ENCODE measurements around the gene ULK4. TPM values are rescaled to one million over a fixed set of nuclear protein-coding genes. Genes with fewer than 3 reads are reported as not detected.

ULK4 gene
- total and polyA plus RNA-seq, 2 of the 8 experiments (the other 6 are each of a cell fraction or from before 2014, with no cell fraction given), result 3.0 to 10.8 TPM

DNA sequence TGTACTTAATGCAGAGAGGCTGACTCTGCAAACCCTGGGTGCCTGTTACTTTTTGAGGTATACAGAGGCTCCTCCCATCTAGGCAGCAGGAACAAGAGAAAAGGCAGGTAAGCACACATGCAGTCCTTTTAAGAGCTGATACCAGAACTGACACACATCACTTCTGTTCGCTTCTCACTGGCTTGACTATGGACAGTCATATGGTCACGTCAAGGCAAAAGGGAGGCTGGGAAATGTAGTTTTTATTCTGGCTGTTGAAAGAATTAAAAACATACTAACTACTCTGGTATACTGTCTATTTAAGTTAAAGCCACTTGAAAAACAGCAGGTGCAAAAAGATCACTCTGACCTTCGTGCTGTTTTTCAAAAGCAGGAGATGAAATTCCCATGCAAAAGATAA is 544.3 kb downstream of the ULK4 start:
- no peaks in the 10 kb centered on the region for H4K20me1 ChIP-seq (replicated peaks in 1 of 2; ENCODE audit: control insufficient read depth in 1 of 2, insufficient read depth in 2 of 2, low read length in 2 of 2)
- H3K79me1 ChIP-seq (ENCODE audit: low read depth, low read length), result no peaks in the 10 kb centered on the region
- H3K56ac ChIP-seq (replicated peaks; ENCODE audit: insufficient read length, low read depth, low read length), result no peak overlapping the region
- H2AFZ ChIP-seq (ENCODE audit: low read length), result 0 out of 2 replicates have a peak overlapping the region, but pooled peaks have one; percentile 34
- no peaks in the 10 kb centered on the region for H3K27me3 ChIP-seq (replicated peaks in 1 of 4; ENCODE audit: control insufficient read depth in 3 of 4, extremely low read depth in 1 of 4, insufficient read depth in 3 of 4, low read length in 3 of 4)
- no peaks in the 10 kb centered on the region for H3K79me2 ChIP-seq (ENCODE audit: control insufficient read depth in 1 of 2, insufficient read depth in 2 of 2, low read length in 2 of 2)
- DNase-seq (ENCODE audit: low read depth in 1 of 2, low spot score in 2 of 2), result no peak
- FAIRE-seq, result no peak
- H3K4me2 ChIP-seq (ENCODE audit: insufficient read depth in 1 of 2, low read depth in 2 of 2, low read length in 2 of 2), result no peak overlapping the region; a peak in 1 of 4 replicates
- TF ChIP-seq SAP30 (IDR thresholded peaks at IDR 0.05; ENCODE audit: insufficient read depth, insufficient replicate concordance, low read length), result no peak
- peak; percentile 29; the same call in 1 of the 2 replicates for TF ChIP-seq SIX5 (IDR thresholded peaks at IDR 0.05; ENCODE audit: low read depth, low read length)
- no peak overlapping the region for H3K4ac ChIP-seq (replicated peaks; ENCODE audit: insufficient read length, low read depth, low read length)
- no peak overlapping the region for H3K27ac ChIP-seq (ENCODE audit: low read depth, low read length)
- H4K91ac ChIP-seq (replicated peaks; ENCODE audit: insufficient read length, low read length), result no peak overlapping the region
- no peak overlapping the region for H4K5ac ChIP-seq (ENCODE audit: insufficient read length, low read depth, low read length)
- H3K18ac ChIP-seq (ENCODE audit: extremely low read depth, low read length), result no peak overlapping the region
- H3K9ac ChIP-seq (replicated peaks in 1 of 4; ENCODE audit: extremely low read depth in 1 of 4, low read depth in 3 of 4, low read length in 3 of 4), result no peak overlapping the region
- no peak overlapping the region for H2BK12ac ChIP-seq (ENCODE audit: low read depth, low read length)
- POLR2A ChIA-PET (ENCODE audit: partially characterized antibody), result interaction anchor here (0.6 kb wide), 1 partner anchor 14 kb away, joined by 4 read pairs; no protein-coding TSS in a partner anchor
- no peak overlapping the region for H3K23ac ChIP-seq (ENCODE audit: insufficient read length)
- WGBS, 2 experiments (ENCODE audit: extremely low coverage in 1 of 2, insufficient coverage in 1 of 2, insufficient read length in 1 of 2, insufficient replicate concordance in 2 of 2, low coverage in 1 of 2, low lambda C conversion rate in 2 of 2, missing lambda C conversion rate in 1 of 2), result 86% methylated on average over 3 of the region's 3 CpGs; no CpG with 5 or more reads in 1 of the 2 experiments
- CTCF ChIA-PET (ENCODE audit: partially characterized antibody), result interaction anchor here (1.0 to 1.5 kb wide), 4 partner anchors 12 to 415 kb away, joined by 3 read pairs; no protein-coding TSS in a partner anchor
- no peak overlapping the region for H3K14ac ChIP-seq (ENCODE audit: insufficient read length)
- no peak overlapping the region for H2BK20ac ChIP-seq (ENCODE audit: low read length)
- H3K36me3 ChIP-seq (ENCODE audit: control insufficient read depth in 2 of 4, insufficient read depth in 4 of 4, low read length in 3 of 4), result no peaks in the 10 kb centered on the region
- no peak overlapping the region for H2BK120ac ChIP-seq (replicated peaks; ENCODE audit: low read depth, low read length)
- H3K4me1 ChIP-seq (replicated peaks in 1 of 4; ENCODE audit: control insufficient read depth in 3 of 4, insufficient read depth in 4 of 4, low read length in 3 of 4), result no peaks in the 10 kb centered on the region; a peak in 1 of 7 replicates
- no peaks in the 10 kb centered on the region for H3K9me3 ChIP-seq (ENCODE audit: insufficient read depth in 2 of 2, low read depth in 1 of 2, low read length in 1 of 2)
- no peak overlapping the region for H4K8ac ChIP-seq (ENCODE audit: extremely low read depth, insufficient read depth, low read length)
- no peak overlapping the region for H2BK5ac ChIP-seq (ENCODE audit: low read depth, low read length)
- H2AK5ac ChIP-seq (ENCODE audit: low read depth, low read length), result no peak overlapping the region
- H2BK15ac ChIP-seq (ENCODE audit: low read length), result no peak overlapping the region
- no peaks in the 10 kb centered on the region for H3K23me2 ChIP-seq (ENCODE audit: low read depth, low read length)
- H3K4me3 ChIP-seq (ENCODE audit: extremely low read depth in 1 of 4, insufficient read depth in 2 of 4, low read depth in 3 of 4, low read length in 4 of 4), result no peak overlapping the region

All from H1 (cell line).